Fibroblast of upper back skin (primary cell): ENCODE results near the gene MBD2.
"Not testable (repeated sequence)": the region's sequence is repeated elsewhere in the genome, so short reads cannot be mapped to it uniquely, and the experiment has no call there.

Experiments
- DNase-seq: peaks from one replicate; pipeline ENCODE4 v3.0.0-alpha.2; 2013

MBD2 gene

GRCh38 chr18:54233747-54234146, 9.3 kb upstream of the MBD2 start:
- DNase-seq: no peak

GRCh38 chr18:54233228-54233625, 8.8 kb upstream of the MBD2 start:
- DNase-seq: no peak

GRCh38 chr18:54232485-54233227, 8.2 kb upstream of the MBD2 start:
- no peak for DNase-seq

GRCh38 chr18:54229421-54230059, 5.1 kb upstream of the MBD2 start:
- no peak for DNase-seq

- no peak for DNase-seq
Observed at GRCh38 chr18:54228364-54228763, 3.9 kb upstream of the MBD2 start.

GRCh38 chr18:54223568-54224241, 764 bp downstream of the MBD2 start:
- DNase-seq: peak; percentile 94

- no peak for DNase-seq
Observed at GRCh38 chr18:54222922-54223567, 1.4 kb downstream of the MBD2 start.

GRCh38 chr18:54220406-54220805, 4.1 kb downstream of the MBD2 start:
- no peak for DNase-seq

GRCh38 chr18:54218803-54219202, 5.7 kb downstream of the MBD2 start:
- not testable (repeated sequence) for DNase-seq

- no peak for DNase-seq
Observed at GRCh38 chr18:54218299-54218698, 6.2 kb downstream of the MBD2 start.

- DNase-seq: no peak
Observed at GRCh38 chr18:54217624-54218023, 6.8 kb downstream of the MBD2 start.

GRCh38 chr18:54215069-54215468, 9.4 kb downstream of the MBD2 start:
- peak; percentile 29 for DNase-seq

GRCh38 chr18:54210463-54210862, 14.0 kb downstream of the MBD2 start:
- DNase-seq: no peak

GRCh38 chr18:54209471-54210180, 14.8 kb downstream of the MBD2 start:
- peak; percentile 62 for DNase-seq

- DNase-seq: no peak
Observed at GRCh38 chr18:54206447-54206846, 18.0 kb downstream of the MBD2 start.

- DNase-seq: peak; percentile 18
Observed at GRCh38 chr18:54205959-54206358, 18.5 kb downstream of the MBD2 start.

- DNase-seq: not testable (repeated sequence)
Observed at GRCh38 chr18:54205448-54205847, 19.0 kb downstream of the MBD2 start.

GRCh38 chr18:54204883-54205282, 19.6 kb downstream of the MBD2 start:
- DNase-seq: no peak

- no peak for DNase-seq
Observed at GRCh38 chr18:54203914-54204313, 20.6 kb downstream of the MBD2 start.

- DNase-seq: no peak
Observed at GRCh38 chr18:54202851-54203250, 21.6 kb downstream of the MBD2 start.

- no peak for DNase-seq
Observed at GRCh38 chr18:54197747-54198411, 26.6 kb downstream of the MBD2 start.

- no peak for DNase-seq
Observed at GRCh38 chr18:54193786-54194185, 30.7 kb downstream of the MBD2 start.
